Measurements from ENCODE around the gene PRSS33.

The PRSS33 gene, protein sequence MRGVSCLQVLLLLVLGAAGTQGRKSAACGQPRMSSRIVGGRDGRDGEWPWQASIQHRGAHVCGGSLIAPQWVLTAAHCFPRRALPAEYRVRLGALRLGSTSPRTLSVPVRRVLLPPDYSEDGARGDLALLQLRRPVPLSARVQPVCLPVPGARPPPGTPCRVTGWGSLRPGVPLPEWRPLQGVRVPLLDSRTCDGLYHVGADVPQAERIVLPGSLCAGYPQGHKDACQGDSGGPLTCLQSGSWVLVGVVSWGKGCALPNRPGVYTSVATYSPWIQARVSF

GRCh38 chr16:2787406-2787805 lies at the start of gene PRSS33:
Gene PRSS33 (minus strand): TSS chr16:2787560. CDS start chr16:2786547, 1,013 bp downstream.
- DNase-seq (ENCODE audit: low spot score) = no peak

DNA sequence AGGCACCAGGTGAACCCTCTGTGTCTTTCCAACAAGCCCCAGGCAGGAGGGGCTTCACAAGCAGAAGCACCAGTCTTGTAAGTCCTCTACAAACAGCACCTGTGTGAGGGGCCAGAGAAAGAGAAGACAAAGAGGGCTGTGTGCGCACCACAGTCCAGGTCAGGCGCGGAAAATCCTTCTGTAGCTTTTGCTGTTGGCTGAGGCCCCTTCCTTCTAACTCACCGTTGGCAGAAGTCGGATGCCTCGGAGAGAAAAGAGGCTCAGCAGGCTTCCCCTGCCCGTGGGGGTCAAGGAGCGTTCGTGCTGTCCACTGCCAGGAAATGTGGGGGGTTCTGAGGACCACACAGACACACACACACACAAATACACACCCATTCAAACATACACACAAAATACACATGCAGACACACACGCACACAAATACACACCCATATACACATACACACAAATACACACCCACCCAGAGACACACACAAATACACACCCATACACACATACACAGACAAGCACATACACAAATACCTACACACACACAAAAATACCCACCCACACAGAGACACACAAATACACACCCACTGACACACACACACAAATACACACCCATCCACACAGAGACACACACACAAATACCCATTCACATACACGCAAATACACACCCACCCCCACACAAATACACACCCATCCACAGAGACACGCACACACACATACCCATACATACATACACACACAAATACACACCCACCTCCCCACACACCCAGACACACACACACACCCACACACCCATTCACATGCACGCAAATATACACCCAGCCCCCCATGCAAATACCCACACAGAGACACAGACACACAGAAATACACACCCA lies 49.5 kb upstream of the PRSS33 start:
- no peak for DNase-seq (ENCODE audit: low spot score)

- DNase-seq (ENCODE audit: low spot score) = peak; percentile 53
These were observed 48.5 kb upstream of the PRSS33 start for GRCh38 chr16:2835638-2836493.

DNA sequence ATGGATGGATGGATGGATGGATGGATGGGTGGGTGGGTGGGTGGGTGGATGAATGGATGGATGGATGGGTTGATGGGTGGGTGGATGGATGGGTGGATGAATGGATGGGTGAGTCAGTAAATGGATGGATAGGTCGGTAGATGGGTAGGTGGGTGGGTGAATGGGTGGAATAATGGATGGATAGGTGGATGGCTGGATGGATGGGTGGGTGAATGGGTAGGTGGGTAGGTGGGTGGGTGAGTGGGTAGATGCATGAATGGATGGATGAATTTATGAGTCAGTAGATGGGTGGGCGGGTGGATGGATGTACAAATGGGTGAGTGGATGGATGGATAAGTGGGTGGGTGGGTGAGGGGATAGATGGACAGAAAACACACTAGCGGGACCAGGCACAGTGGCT lies 47.6 kb upstream of the PRSS33 start:
- DNase-seq (ENCODE audit: low spot score) = no peak

DNA sequence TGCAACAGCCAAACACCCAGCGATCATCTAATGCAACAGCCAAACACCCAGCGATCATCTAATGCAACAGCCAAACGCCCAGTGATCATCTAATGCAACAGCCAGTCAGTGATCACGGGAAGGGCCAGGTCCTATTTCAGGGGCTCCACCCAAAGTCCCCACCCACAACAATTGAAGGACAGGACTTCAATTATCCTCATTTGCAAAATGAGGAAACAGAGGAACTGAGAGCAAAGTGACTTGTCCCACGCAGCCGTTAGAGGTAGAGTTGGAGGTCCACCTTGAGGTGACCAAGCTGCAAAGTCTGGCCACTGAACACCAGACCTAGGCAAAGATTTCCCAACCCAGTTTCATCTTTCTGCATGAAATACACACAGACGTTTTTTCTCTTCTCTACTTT lies 46.4 kb upstream of the PRSS33 start:
- DNase-seq (ENCODE audit: low spot score) = no peak

DNA sequence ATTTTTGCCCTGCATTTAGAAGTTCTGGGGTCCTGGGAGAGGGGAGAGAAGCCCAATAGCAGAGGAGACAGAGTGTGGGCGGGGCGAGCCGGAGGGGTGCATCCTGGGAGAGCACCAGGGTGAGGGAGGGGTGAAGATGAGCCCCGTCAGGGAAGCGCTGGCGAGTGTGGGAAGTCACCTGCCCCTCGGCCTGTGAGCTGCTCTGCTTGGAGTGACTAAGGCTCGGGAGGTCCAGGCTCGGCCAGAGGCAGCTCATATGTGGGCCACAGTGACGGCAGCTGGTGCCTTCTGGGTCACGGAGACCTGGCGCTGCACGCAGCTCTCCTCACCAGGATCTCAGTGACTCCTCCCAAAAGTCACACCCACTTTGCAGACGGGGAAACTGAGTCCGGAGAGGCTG lies 43.8 kb upstream of the PRSS33 start:
- no peak for DNase-seq (ENCODE audit: low spot score)

GRCh38 chr16:2830355-2830695 lies 43.0 kb upstream of the PRSS33 start:
- no peak for DNase-seq (ENCODE audit: low spot score)

- no peak for DNase-seq (ENCODE audit: low spot score)
These were observed 42.4 kb upstream of the PRSS33 start, which contains the start of gene ZG16B for GRCh38 chr16:2829501-2830354. Gene ZG16B (plus strand): TSS chr16:2830303. CDS start chr16:2830442, 139 bp downstream.

DNA sequence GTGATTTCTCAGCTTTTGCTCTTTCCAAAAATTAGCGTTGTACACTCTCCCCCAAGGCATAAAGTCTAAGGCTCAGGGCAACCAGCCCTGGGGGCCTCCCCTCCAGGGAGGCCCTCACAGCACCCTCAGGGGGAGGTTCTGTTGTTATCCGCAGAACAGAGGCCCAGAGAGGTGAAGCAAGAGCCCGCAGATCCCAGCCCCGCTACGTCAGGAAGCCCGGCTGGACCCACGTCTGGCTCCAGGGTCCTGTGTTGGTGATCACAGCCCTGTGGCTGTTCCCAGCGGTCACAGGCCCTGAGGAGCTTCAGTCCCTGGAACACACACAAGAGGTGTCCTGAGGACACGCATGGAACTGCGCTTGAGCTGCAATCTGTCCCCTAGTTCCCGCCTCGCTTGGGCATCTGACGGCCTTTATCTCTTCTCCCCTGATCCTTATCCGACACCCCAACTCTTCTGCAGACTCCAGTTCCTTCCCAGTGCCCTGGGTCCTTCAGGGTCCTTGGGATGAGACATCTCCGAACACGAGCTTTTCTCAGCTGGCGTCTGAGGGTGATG lies 41.6 kb upstream of the PRSS33 start:
- no peak for DNase-seq (ENCODE audit: low spot score)

DNA sequence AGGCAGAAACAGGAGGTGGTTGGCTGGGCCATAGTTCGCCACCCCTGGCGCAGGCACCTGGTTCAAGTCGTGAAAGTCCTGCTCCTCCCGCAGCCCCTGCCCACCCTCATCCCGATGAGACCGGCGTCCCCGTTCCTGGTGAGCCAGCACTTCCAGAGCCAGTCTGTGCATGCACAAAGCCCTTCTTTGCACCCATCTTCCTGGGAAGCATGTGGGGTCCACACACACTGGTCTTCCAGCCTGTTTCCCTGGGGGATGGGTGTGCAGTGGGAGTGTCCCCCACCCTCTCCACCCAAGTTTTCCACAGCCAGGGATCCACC lies 41.1 kb upstream of the PRSS33 start:
- DNase-seq (ENCODE audit: low spot score) = no peak

DNA sequence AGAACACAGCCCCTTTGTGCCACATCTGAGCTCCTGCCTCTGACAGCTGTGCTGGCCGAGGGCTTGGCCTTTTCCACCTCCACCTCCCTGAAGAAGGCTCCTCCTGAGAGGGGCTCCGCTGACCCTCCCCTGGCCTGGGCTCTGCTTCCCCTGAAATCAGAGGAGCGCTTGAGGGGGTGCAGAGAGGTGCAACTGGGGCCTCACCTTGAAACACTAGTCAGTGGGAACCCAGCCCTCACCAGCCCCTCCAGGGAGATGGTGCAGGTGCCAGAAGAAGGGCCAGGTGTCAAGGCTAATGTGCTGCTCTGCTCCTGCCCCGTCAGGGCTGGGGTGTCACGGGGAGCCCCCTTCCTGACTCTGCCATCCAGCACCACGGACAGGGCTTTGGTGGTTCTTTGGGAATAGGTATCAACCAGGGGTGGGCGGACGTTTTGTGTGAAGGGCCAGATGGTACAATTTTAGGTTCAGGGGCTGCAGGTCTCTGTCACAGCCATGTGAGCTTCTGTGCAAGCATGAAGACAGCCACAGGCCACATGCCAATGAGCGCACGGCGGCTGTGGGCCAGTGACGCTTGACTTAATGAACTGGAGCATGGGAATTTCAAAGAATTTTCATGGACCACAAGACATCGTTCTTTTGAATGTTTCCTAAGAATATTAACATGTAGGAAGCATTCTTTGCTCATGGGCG lies 40.6 kb upstream of the PRSS33 start:
- peak; percentile 71 for DNase-seq (ENCODE audit: low spot score)

- DNase-seq (ENCODE audit: low spot score) = no peak
These were observed 40.0 kb upstream of the PRSS33 start for GRCh38 chr16:2827374-2827791.

DNA sequence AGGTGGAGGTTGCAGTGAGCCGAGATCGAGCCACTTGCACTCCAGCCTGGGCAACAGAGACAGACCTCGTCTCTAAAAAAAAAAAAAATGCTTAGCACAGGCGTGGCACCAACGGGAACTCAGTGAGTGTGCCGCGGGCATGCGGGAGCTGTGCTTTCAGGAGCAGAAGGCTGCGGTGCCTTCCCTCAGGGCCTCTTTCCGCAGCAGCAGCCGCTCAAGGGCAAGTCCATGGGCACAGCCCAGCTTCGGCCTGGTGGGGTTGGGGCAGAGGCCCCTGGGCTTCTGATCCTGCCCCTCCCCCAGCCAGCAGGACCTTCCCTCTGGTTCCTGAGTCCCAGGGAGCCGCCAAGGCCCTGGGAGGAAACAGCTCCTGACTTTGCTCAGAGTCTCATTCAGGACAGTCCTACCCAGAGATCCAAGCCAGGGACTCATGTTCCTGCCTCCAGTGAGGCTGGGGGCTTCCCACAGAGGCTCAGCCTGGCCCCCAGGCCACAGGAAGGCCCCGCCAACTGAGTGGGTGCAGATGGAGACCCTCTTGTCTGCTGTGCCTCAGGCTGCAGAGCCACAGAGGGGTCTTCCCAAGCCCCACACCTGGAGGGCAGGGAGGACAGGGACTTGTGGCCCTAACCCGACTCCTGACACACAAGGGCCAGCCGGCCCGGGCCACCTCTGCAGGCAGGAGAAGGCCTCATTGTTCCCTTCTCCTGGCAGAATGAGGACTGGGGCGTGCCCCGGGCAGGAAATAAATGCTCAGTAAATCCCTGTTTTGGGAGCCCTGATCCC lies 39.4 kb upstream of the PRSS33 start:
- no peak for DNase-seq (ENCODE audit: low spot score)

- DNase-seq (ENCODE audit: low spot score) = no peak
These were observed 38.5 kb upstream of the PRSS33 start for GRCh38 chr16:2825906-2826305.

- no peak for DNase-seq (ENCODE audit: low spot score)
These were observed 37.8 kb upstream of the PRSS33 start for GRCh38 chr16:2825049-2825742.

- no peak for DNase-seq (ENCODE audit: low spot score)
These were observed 37.3 kb upstream of the PRSS33 start for GRCh38 chr16:2824626-2825025.

GRCh38 chr16:2822496-2822895 lies 35.1 kb upstream of the PRSS33 start:
- no peak for DNase-seq (ENCODE audit: low spot score)

DNA sequence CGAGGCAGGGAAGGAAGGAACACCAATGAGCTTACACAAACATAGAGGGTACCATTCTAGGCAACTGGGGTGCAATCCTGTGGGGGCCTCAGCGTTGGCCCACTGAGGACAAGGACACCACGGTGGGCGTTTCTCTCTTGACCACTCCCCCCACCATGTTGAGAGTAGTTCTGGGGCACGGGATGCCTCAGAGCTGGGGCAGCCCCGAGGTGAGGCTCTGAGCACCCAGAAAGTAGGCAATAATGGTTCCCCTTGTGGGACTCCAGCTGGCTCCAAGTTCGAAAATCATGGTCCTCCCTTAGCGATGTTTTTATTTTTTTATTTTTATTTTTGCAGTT lies 34.8 kb upstream of the PRSS33 start:
- DNase-seq (ENCODE audit: low spot score) = no peak

DNA sequence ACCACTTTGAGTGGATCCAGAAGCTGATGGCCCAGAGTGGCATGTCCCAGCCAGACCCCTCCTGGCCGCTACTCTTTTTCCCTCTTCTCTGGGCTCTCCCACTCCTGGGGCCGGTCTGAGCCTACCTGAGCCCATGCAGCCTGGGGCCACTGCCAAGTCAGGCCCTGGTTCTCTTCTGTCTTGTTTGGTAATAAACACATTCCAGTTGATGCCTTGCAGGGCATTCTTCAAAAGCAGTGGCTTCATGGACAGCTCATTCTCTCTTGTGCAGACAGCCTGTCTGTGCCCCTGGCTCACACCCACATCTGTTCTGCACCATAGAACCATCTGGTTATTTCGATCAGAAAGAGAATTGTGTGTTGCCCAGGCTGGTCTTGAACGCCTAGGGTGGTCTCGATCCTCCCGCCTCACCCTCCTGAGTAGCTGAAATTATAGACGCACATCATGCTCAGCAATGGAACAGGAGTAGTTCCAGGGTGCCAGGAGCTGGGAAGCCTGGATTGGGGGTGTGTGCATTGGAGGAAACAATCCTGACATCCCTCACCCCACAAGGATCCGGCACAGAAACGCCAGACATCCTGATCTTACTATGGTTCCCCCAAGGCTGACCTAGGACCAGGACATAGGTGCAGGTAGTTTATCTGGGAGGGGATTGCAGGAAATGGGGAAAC lies 34.3 kb upstream of the PRSS33 start:
- no peak for DNase-seq (ENCODE audit: low spot score)
